ENCODE results near the gene RABAC1.
A peak's percentile ranks its signal among the peaks of the same experiment; 100 is the strongest.

GRCh38 chr19:41930926-41931592, 28.1 kb downstream of the RABAC1 start:
- TF ChIP-seq CTCF (IDR thresholded peaks at IDR 0.05): peak in 1 of 12 donors; percentile 10
- no peak for TF ChIP-seq POLR2A (IDR thresholded peaks at IDR 0.05)

Data from heart left ventricle (tissue), 13 donors.